A673 (cell line): ENCODE data around the gene DAP3. TPM values are rescaled to one million over a fixed set of nuclear protein-coding genes. Genes with fewer than 3 reads are reported as not detected.

Experiments used
- BruUV-seq: library from RNA; stranded (reverse); fragments of 400-500 nt; replicated peaks from 2 replicates; lab custom pipeline; 2021; lab: Mats Ljungman, UMichigan
- CTCF ChIA-PET: fragments of 300-600 bp; sonication (Branson Sonifier 250); formaldehyde crosslinking; loops from one replicate; lab custom pipeline; 2022; ENCODE audit warnings: antibody characterized with exemption; lab: Charles Lee
- POLR2A ChIA-PET: fragments of 300-600 bp; sonication (Branson Sonifier 250); formaldehyde crosslinking; loops from one replicate; lab custom pipeline; 2022; ENCODE audit warnings: antibody characterized with exemption; ENCODE audit not compliant: low non-redundant PET; lab: Charles Lee
- DNase-seq: peaks from one replicate; pipeline ENCODE4 v3.0.0-alpha.2; 2015; ENCODE audit warnings: low spot score
- H3K27ac ChIP-seq: fragments of 200-600 bp; sonication (generic); 2 replicates; pipeline ENCODE4 v1.5.1; 2016; ENCODE audit warnings: mixed run types, low read depth, mild to moderate bottlenecking, mixed read lengths, antibody characterized with exemption, low read length; ENCODE audit not compliant: poor library complexity, severe bottlenecking
- H3K27me3 ChIP-seq: fragments of 200-600 bp; sonication (generic); replicated peaks from 2 replicates; pipeline ENCODE4 v1.6.1; 2017; ENCODE audit warnings: mixed run types, low read depth, mild to moderate bottlenecking, mixed read lengths, antibody characterized with exemption, low read length; ENCODE audit not compliant: insufficient read depth, poor library complexity
- H3K36me3 ChIP-seq: fragments of 200-600 bp; sonication (generic); 2 replicates; pipeline ENCODE4 v1.6.1; 2016; ENCODE audit warnings: mixed run types, mild to moderate bottlenecking, mixed read lengths, antibody characterized with exemption, low read length; ENCODE audit not compliant: insufficient read depth, poor library complexity, severe bottlenecking
- H3K4me1 ChIP-seq: fragments of 200-600 bp; sonication (generic); 2 replicates; pipeline ENCODE4 v1.6.1; 2017; ENCODE audit warnings: mixed run types, mild to moderate bottlenecking, mixed read lengths, antibody characterized with exemption, low read length; ENCODE audit not compliant: insufficient read depth, poor library complexity, severe bottlenecking
- H3K4me3 ChIP-seq: fragments of 200-600 bp; sonication (generic); 2 replicates; pipeline ENCODE4 v1.5.1; 2016; ENCODE audit warnings: low read depth, mixed run types, mild to moderate bottlenecking, mixed read lengths, low read length; ENCODE audit not compliant: poor library complexity, severe bottlenecking
- H3K9me3 ChIP-seq: fragments of 200-600 bp; sonication (generic); 2 replicates; pipeline ENCODE4 v1.6.1; 2016; ENCODE audit warnings: mixed run types, low read depth, mild to moderate bottlenecking, mixed read lengths, antibody characterized with exemption, low read length; ENCODE audit not compliant: poor library complexity, severe bottlenecking
- CTCF ChIP-seq: fragments of 300-800, 200-600 bp; sonication (generic); conservative IDR thresholded peaks from 2 replicates; pipeline ENCODE4 v1.5.1; 2017; ENCODE audit warnings: low read depth, mild to moderate bottlenecking, antibody characterized with exemption, low read length, moderate library complexity, mixed read lengths
- EZH2 ChIP-seq: fragments of 200-600 bp; sonication (generic); IDR thresholded peaks from 2 replicates; pipeline ENCODE4 v1.6.1; 2017; ENCODE audit warnings: borderline replicate concordance, low read depth, mild to moderate bottlenecking, mixed read lengths, antibody characterized with exemption, low read length; ENCODE audit not compliant: poor library complexity, severe bottlenecking
- intact Hi-C: fragments of 100-400 bp; cut with micrococcal nuclease; formaldehyde crosslinking; loops from one replicate; pipeline ENCODE4 v1.10.0; 2022; ENCODE audit not compliant: unreplicated experiment
- total RNA-seq: library from RNA; stranded (reverse); gene quantifications from 2 replicates; pipeline ENCODE4 v1.2.3, GENCODE V29; 2021

Gene DAP3
- total RNA-seq, 1 experiment from 2014 or later = 205 TPM

GRCh38 chr1:155669233-155670162 lies 19.4 kb upstream of the DAP3 start:
- H3K27me3 ChIP-seq = no peaks in the 10 kb centered on the region
- no peak for DNase-seq
- POLR2A ChIA-PET = no interaction called here
- peaks cover 88% of the 10 kb centered on the region for H3K36me3 ChIP-seq
- no peaks in the 10 kb centered on the region for H3K4me1 ChIP-seq
- no peak overlapping the region for H3K27ac ChIP-seq
- H3K9me3 ChIP-seq = no peaks in the 10 kb centered on the region
- CTCF ChIA-PET = no interaction called here
- no peak for TF ChIP-seq EZH2
- TF ChIP-seq CTCF = no peak
- intact Hi-C loops = no loop called here
- no peak overlapping the region for H3K4me3 ChIP-seq
- no TSS peak for BruUV-seq

- Histone ChIP-seq H3K4me1 (no peaks in the 10 kb centered on the region), H3K27ac (no peak overlapping the region), H3K27me3 (no peaks in the 10 kb centered on the region), H3K4me3 (no peak overlapping the region), H3K9me3 (no peaks in the 10 kb centered on the region), H3K36me3 (peaks cover 85% of the 10 kb centered on the region)
- intact Hi-C loops = no loop called here
- DNase-seq = no peak
- CTCF ChIA-PET = no interaction called here
- POLR2A ChIA-PET = no interaction called here
- no TSS peak for BruUV-seq
- TF ChIP-seq CTCF = no peak
- no peak for TF ChIP-seq EZH2
These were observed 17.1 kb upstream of the DAP3 start for GRCh38 chr1:155671750-155672149.

GRCh38 chr1:155673003-155673402 lies 15.9 kb upstream of the DAP3 start:
- TF ChIP-seq CTCF (no peak), EZH2 (no peak)
- no peak for DNase-seq
- no TSS peak for BruUV-seq
- H3K36me3 ChIP-seq = peaks cover 85% of the 10 kb centered on the region
- intact Hi-C loops = no loop called here
- H3K27me3 ChIP-seq = no peaks in the 10 kb centered on the region
- H3K9me3 ChIP-seq = no peaks in the 10 kb centered on the region
- CTCF ChIA-PET = no interaction called here
- H3K27ac ChIP-seq = no peak overlapping the region
- POLR2A ChIA-PET = no interaction called here
- no peaks in the 10 kb centered on the region for H3K4me1 ChIP-seq
- H3K4me3 ChIP-seq = no peak overlapping the region
